Aorta (tissue), 5 donors: ENCODE data around the gene TPP1. TPM values are rescaled to one million over a fixed set of nuclear protein-coding genes. Genes with fewer than 3 reads are reported as not detected.

Source experiments
- ATAC-seq: fragments of 200-7000 bp; cut with Tn5 transposase; one replicate; pipeline ENCODE4 v1.9.1; 2022; ENCODE audit warnings: moderate library complexity; ENCODE audit not compliant: low FRiP score
- DNase-seq, 2 donors: peaks; one replicate each; pipeline ENCODE4 v3.0.0-alpha.2; 2020
- H3K27ac ChIP-seq, 2 donors: one replicate each; pipeline ENCODE4 v1.5.1; 2013; ENCODE audit warnings: low read length in 2 of 2, mild to moderate bottlenecking in 2 of 2, moderate library complexity in 2 of 2, control low read depth in 1 of 2, inconsistent platforms in 1 of 2, low read depth in 1 of 2
- H3K27me3 ChIP-seq, 2 donors: one replicate each; pipeline ENCODE4 v1.6.1; 2013; ENCODE audit warnings: control low read depth in 1 of 2, low read length in 1 of 2, mild to moderate bottlenecking in 1 of 2, moderate library complexity in 1 of 2; ENCODE audit not compliant: insufficient read depth in 2 of 2, control insufficient read depth in 1 of 2
- H3K36me3 ChIP-seq, 2 donors: one replicate each; pipeline ENCODE4 v1.6.1; 2013; ENCODE audit warnings: control low read depth in 1 of 2, low read length in 1 of 2, mild to moderate bottlenecking in 1 of 2; ENCODE audit not compliant: insufficient read depth in 2 of 2, control insufficient read depth in 1 of 2
- H3K4me1 ChIP-seq, 2 donors: one replicate each; pipeline ENCODE4 v1.6.1; 2013; ENCODE audit warnings: low read length in 2 of 2, control low read depth in 1 of 2, mild to moderate bottlenecking in 1 of 2, moderate library complexity in 1 of 2; ENCODE audit not compliant: insufficient read depth in 2 of 2, control insufficient read depth in 1 of 2
- H3K4me3 ChIP-seq, 2 donors: one replicate each; pipeline ENCODE4 v1.5.1; 2013; ENCODE audit warnings: low read length in 2 of 2, control low read depth in 1 of 2, mild to moderate bottlenecking in 1 of 2
- H3K9me3 ChIP-seq: one replicate; pipeline ENCODE4 v1.6.1; 2013; ENCODE audit warnings: mild to moderate bottlenecking, low read length; ENCODE audit not compliant: control insufficient read depth
- WGBS, 2 donors: extraction: QIAGEN DNeasy Blood & Tissue Kit; methylation state at CpG; one replicate each; pipeline ENCODE4 v1.1.7; 2013; 5-methylcytosine and 5-hydroxymethylcytosine counted together
- intact Hi-C, 2 donors: fragments of 100-400 bp; cut with DNase I; formaldehyde crosslinking; loops; one replicate each; pipeline versions ENCODE4 v1.14.2 to v1.15.0; 2022
- polyA plus RNA-seq, 2 donors: library from polyadenylated mRNA; stranded (reverse); fragments of 200-250 nt; gene quantifications; one replicate each; pipeline ENCODE4 v1.2.3, GENCODE V29; 2013
- total RNA-seq, 2 donors: library from RNA; stranded (reverse); fragmentation: NEBNext Ultra II Directional; extraction: Animal tissue kit (Norgen Biotek cat#: 25700); gene quantifications; one replicate each; pipeline ENCODE4 v1.2.1, GENCODE V29; 2021
- donor health status: healthy with polysubstance abuse.
- donor health status: Bipolar disorder and iron deficiency.
- donor health status: DM: no; HTN: no; CAD: no.
- donor health status: DM: no; HTN: no; CAD: no.
- donor health status: DM: yes; HTN: yes; CAD: no.

The TPP1 gene
- total and polyA plus RNA-seq, 4 donors = 26.8 to 125 (median 58.8) TPM

DNA sequence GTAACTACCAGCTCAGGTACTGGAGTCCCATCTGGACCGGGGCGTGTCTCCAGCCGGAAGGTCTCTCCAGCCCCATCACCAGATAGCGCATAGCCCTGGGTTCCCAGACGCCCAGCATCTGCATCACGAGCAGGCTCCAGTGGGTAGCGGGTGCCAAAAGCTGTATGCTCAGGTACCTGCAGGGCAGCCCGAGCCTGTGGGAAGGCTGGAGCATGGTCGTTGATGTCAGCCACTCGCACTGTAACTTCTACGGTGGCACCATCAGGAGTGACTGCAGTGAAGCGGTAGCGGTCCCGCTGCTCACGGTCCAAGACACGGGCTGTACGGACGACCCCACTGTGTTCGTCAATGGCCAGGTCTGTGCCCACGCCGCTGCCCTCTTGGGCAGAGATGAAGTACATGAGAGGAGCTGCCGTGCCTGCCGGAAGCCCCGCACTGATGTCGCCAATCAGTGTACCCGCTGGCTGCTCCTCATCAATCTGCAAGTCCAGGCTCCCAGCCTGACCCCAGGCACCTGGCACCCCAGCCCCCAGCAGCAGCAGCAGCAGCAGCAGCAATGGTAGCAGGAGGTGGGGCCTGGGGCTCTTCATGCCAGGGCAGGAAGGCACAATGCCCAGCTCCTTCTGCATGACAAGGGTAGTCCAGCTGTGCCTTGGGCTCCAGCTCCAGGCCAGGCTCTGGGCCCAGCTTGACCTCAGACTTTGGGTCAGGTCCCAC lies 21.9 kb upstream of the TPP1 start:
- no peak for DNase-seq
- Histone ChIP-seq H3K4me1 (no peaks in the 10 kb centered on the region), H3K27ac (no peak overlapping the region), H3K27me3 (no peaks in the 10 kb centered on the region), H3K4me3 (no peak overlapping the region), H3K36me3 (no peaks in the 10 kb centered on the region), H3K9me3 (no peaks in the 10 kb centered on the region)
- WGBS, 2 donors = 92 to 94% methylated on average over 26 of the region's 26 CpGs
- no peak for ATAC-seq
- intact Hi-C loops = no loop called here

- intact Hi-C loops = no loop called here
- H3K4me1 ChIP-seq = no peaks in the 10 kb centered on the region
- ATAC-seq (no peak), DNase-seq (no peak)
- no peaks in the 10 kb centered on the region for H3K9me3 ChIP-seq
- no peaks in the 10 kb centered on the region for H3K36me3 ChIP-seq
- no peaks in the 10 kb centered on the region for H3K27me3 ChIP-seq
- no peak overlapping the region for H3K27ac ChIP-seq
- WGBS, 2 donors = 94 to 95% methylated on average over 36 of the region's 36 CpGs
- no peak overlapping the region for H3K4me3 ChIP-seq
Measured at GRCh38 chr11:6640036-6640984, 21.1 kb upstream of the TPP1 start.

- Histone ChIP-seq H3K4me3 (no peak overlapping the region), H3K9me3 (no peaks in the 10 kb centered on the region), H3K4me1 (no peaks in the 10 kb centered on the region), H3K27me3 (no peaks in the 10 kb centered on the region), H3K27ac (peak overlapping the region in 1 of 2 donors; percentile 42), H3K36me3 (no peaks in the 10 kb centered on the region)
- intact Hi-C loops = loop anchor here in 1 of 2 donors (5.0 kb wide), 1 partner anchor 44 kb away; the partner anchor contains the start of gene MRPL17
- 59 to 68% methylated on average over 4 of the region's 4 CpGs for WGBS, 2 donors
- ATAC-seq (no peak), DNase-seq (no peak)
Measured at GRCh38 chr11:6638429-6638828, 19.2 kb upstream of the TPP1 start.

- Histone ChIP-seq H3K4me3 (no peak overlapping the region), H3K27ac (peak overlapping the region in 1 of 2 donors; percentile 42), H3K9me3 (no peaks in the 10 kb centered on the region), H3K4me1 (no peaks in the 10 kb centered on the region), H3K27me3 (no peaks in the 10 kb centered on the region), H3K36me3 (peaks cover 0 to 2% of the 10 kb centered on the region in 2 donors)
- 4 to 5% methylated on average over 3 of the region's 3 CpGs for WGBS, 2 donors
- ATAC-seq = peak; percentile 81
- intact Hi-C loops = loop anchor here in 1 of 2 donors (5.0 kb wide), 1 partner anchor 44 kb away; the partner anchor contains the start of gene MRPL17
- peak in 1 of 2 donors; percentile 84 for DNase-seq
Measured at GRCh38 chr11:6637871-6638270, 18.6 kb upstream of the TPP1 start.

DNA sequence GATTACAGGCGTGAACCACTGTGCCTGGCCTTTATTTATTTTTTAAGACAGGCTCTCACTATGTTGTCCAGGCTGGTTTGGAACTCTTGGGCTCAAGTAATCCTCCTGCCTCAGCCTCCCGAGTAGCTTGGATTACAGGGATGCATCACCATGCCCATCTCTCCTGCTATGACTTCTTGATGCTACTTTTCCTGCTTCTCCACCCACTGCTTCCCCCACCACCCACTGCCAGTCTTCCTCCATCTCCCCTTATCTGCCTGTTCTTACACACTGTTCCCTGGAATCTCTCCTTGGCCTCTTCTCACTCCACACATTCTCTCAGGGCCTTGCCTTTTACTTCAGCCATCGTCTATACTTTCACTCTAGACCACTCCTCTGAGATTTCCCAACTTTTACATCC lies 17.3 kb upstream of the TPP1 start:
- intact Hi-C loops = loop anchor here in 1 of 2 donors (5.0 kb wide), 1 partner anchor 46 kb away; the partner anchor contains the start of gene MRPL17
- Histone ChIP-seq H3K27ac (no peak overlapping the region), H3K27me3 (no peaks in the 10 kb centered on the region), H3K4me3 (no peak overlapping the region), H3K9me3 (no peaks in the 10 kb centered on the region), H3K4me1 (no peaks in the 10 kb centered on the region), H3K36me3 (peaks cover 0 to 5% of the 10 kb centered on the region in 2 donors)
- WGBS, 2 donors = 86 to 88% methylated on average over 3 of the region's 3 CpGs
- ATAC-seq (no peak), DNase-seq (no peak)

- WGBS, 2 donors = 44% methylated on average over 10 of the region's 10 CpGs
- Histone ChIP-seq H3K27me3 (no peaks in the 10 kb centered on the region), H3K4me1 (no peaks in the 10 kb centered on the region), H3K36me3 (peaks cover 0 to 5% of the 10 kb centered on the region in 2 donors), H3K9me3 (no peaks in the 10 kb centered on the region), H3K27ac (no peak overlapping the region), H3K4me3 (no peak overlapping the region)
- peak; percentile 52 for ATAC-seq
- no peak for DNase-seq
- intact Hi-C loops = loop anchor here in 1 of 2 donors (5.0 kb wide), 1 partner anchor 47 kb away; the partner anchor contains the start of gene MRPL17
Measured at GRCh38 chr11:6635082-6635932, 16.1 kb upstream of the TPP1 start.

- Histone ChIP-seq H3K9me3 (no peaks in the 10 kb centered on the region), H3K27ac (no peak overlapping the region), H3K4me3 (no peak overlapping the region), H3K4me1 (no peaks in the 10 kb centered on the region), H3K27me3 (no peaks in the 10 kb centered on the region), H3K36me3 (peaks cover 0 to 8% of the 10 kb centered on the region in 2 donors)
- intact Hi-C loops = no loop called here
- WGBS, 2 donors = 76 to 77% methylated on average over 1 of the region's 1 CpG
- no peak for DNase-seq
- no peak for ATAC-seq
Measured at GRCh38 chr11:6634534-6634933, 15.3 kb upstream of the TPP1 start.
